ENCODE results near the gene TLCD3B. TPM values are rescaled to one million over a fixed set of nuclear protein-coding genes. Genes with fewer than 3 reads are reported as not detected.
A peak's percentile ranks its signal among the peaks of the same experiment; 100 is the strongest.

TLCD3B gene
- total and polyA plus RNA-seq, 9 donors: 0.15 TPM; not detected in 8

- peaks cover 3% of the 10 kb centered on the region for H3K27me3 ChIP-seq
- no peaks in the 10 kb centered on the region for H3K36me3 ChIP-seq
- DNase-seq: no peak
- TF ChIP-seq POLR2A (IDR thresholded peaks at IDR 0.05): no peak
- no peak overlapping the region for H3K4me3 ChIP-seq
- no peaks in the 10 kb centered on the region for H3K4me1 ChIP-seq (ENCODE audit: insufficient read depth)
- intact Hi-C loops (cut with DNase I): loop anchor here in 1 of 4 donors (10.0 kb wide), 1 partner anchor 335 kb away; no protein-coding TSS in a partner anchor
- 36 to 44% (median 38%) methylated on average over 21 to 23 of the region's 23 CpGs for WGBS, 3 donors
- H3K9me3 ChIP-seq: no peaks in the 10 kb centered on the region
- no peak overlapping the region for H3K27ac ChIP-seq
Measured at GRCh38 chr16:30030011-30030685, 923 bp downstream of the TLCD3B start.

- WGBS, 3 donors: 8 to 14% (median 12%) methylated on average over 18 of the region's 18 CpGs
- no peaks in the 10 kb centered on the region for H3K4me1 ChIP-seq (ENCODE audit: insufficient read depth)
- TF ChIP-seq POLR2A (IDR thresholded peaks at IDR 0.05) (no peak), CTCF (IDR thresholded peaks at IDR 0.05) (no peak), EP300 (IDR thresholded peaks at IDR 0.05) (no peak)
- H3K36me3 ChIP-seq: no peaks in the 10 kb centered on the region
- H3K27ac ChIP-seq: no peak overlapping the region
- H3K9me3 ChIP-seq: no peaks in the 10 kb centered on the region
- intact Hi-C loops (cut with DNase I): loop anchor here in 3 of 4 donors (10.0 kb wide), 2 partner anchors 304 to 334 kb away; no protein-coding TSS in a partner anchor
- peak in 2 of 5 donors; percentile 39 to 50 for DNase-seq
- no peak overlapping the region for H3K4me3 ChIP-seq
- H3K27me3 ChIP-seq: peaks cover 3% of the 10 kb centered on the region
Measured at GRCh38 chr16:30028438-30029076, 2.5 kb downstream of the TLCD3B start.

- DNase-seq: no peak
- intact Hi-C loops (cut with DNase I): loop anchor here in 3 of 4 donors (10.0 kb wide), 2 partner anchors 303 to 333 kb away; no protein-coding TSS in a partner anchor
- Histone ChIP-seq H3K9me3 (no peaks in the 10 kb centered on the region), H3K36me3 (no peaks in the 10 kb centered on the region), H3K27ac (no peak overlapping the region), H3K4me3 (no peak overlapping the region), H3K27me3 (peaks cover 3% of the 10 kb centered on the region), H3K4me1 (ENCODE audit: insufficient read depth) (no peaks in the 10 kb centered on the region)
- TF ChIP-seq CTCF (IDR thresholded peaks at IDR 0.05) (no peak), EP300 (IDR thresholded peaks at IDR 0.05) (no peak), POLR2A (IDR thresholded peaks at IDR 0.05) (no peak)
- 35 to 40% (median 39%) methylated on average over 12 to 13 of the region's 13 CpGs for WGBS, 3 donors
Measured at GRCh38 chr16:30027588-30028437, 3.3 kb downstream of the TLCD3B start.

- Histone ChIP-seq H3K36me3 (no peaks in the 10 kb centered on the region), H3K4me1 (ENCODE audit: insufficient read depth) (no peaks in the 10 kb centered on the region), H3K4me3 (no peak overlapping the region), H3K27me3 (peaks cover 2% of the 10 kb centered on the region), H3K9me3 (no peaks in the 10 kb centered on the region), H3K27ac (no peak overlapping the region)
- no peak for DNase-seq
- intact Hi-C loops (cut with DNase I): loop anchor here in 3 of 4 donors (10.0 kb wide), 2 partner anchors 302 to 332 kb away; no protein-coding TSS in a partner anchor
- 82 to 87% (median 84%) methylated on average over 15 to 18 of the region's 18 CpGs for WGBS, 3 donors
- TF ChIP-seq CTCF (IDR thresholded peaks at IDR 0.05): no peak
- no peak for TF ChIP-seq POLR2A (IDR thresholded peaks at IDR 0.05)
- no peak for TF ChIP-seq EP300 (IDR thresholded peaks at IDR 0.05)
Measured at GRCh38 chr16:30026449-30026848, 4.6 kb downstream of the TLCD3B start.
